ENCODE measurements around the gene CSK.

- TF ChIP-seq CTCF (IDR thresholded peaks at IDR 0.05): no peak
- TF ChIP-seq ZFX (IDR thresholded peaks at IDR 0.05; ENCODE audit: borderline replicate concordance): no peak
Measured at GRCh38 chr15:74785194-74786032, 3.5 kb downstream of the CSK start.

Data from 22Rv1 (cell line).